Suprapubic skin (tissue), 4 donors: ENCODE measurements around the gene PLXNC1.

Experiments
- EP300 ChIP-seq: sonication (generic); formaldehyde crosslinking; IDR thresholded peaks from one replicate; pipeline ENCODE4 v1.6.1; 2017; ENCODE audit warnings: antibody characterized with exemption
- POLR2AphosphoS5 ChIP-seq, 3 donors: sonication (generic); formaldehyde crosslinking; IDR thresholded peaks; one replicate each; pipeline ENCODE4 v1.6.1; 2017; ENCODE audit warnings: antibody characterized with exemption in 3 of 3
- TF ChIP-seq, protein P1 (sequence below), 2 donors: fragments of 200-600 bp in 1 of 2; fragments of 450-650 bp in 1 of 2; sonication (generic) in 1 of 2; IDR thresholded peaks; one replicate each; pipeline ENCODE4 v1.5.1; 2016 to 2019; ENCODE audit warnings: antibody characterized with exemption in 2 of 2, mild to moderate bottlenecking in 1 of 2, moderate library complexity in 1 of 2

DNA sequence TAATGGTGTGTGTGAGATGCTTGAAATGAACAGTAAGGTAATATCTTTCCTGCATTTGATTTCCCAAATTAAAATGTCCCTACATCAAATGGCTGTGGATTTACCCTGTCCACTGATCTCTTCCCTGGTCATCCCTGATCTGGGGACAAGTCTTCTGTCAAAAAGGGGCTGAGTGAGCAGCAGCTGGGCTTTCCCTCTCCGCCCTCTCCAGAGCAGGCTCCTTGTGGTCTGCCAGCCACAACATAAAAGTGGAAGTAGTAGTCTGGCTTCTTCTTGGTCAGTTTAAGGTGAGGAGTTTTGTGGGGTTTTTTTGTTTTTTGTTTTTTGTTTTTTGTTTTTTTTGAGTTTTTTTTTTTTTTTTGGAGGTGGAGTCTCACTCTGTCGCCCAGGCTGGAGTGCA is 25.2 kb upstream of the PLXNC1 start:
- TF ChIP-seq, protein P1, sequence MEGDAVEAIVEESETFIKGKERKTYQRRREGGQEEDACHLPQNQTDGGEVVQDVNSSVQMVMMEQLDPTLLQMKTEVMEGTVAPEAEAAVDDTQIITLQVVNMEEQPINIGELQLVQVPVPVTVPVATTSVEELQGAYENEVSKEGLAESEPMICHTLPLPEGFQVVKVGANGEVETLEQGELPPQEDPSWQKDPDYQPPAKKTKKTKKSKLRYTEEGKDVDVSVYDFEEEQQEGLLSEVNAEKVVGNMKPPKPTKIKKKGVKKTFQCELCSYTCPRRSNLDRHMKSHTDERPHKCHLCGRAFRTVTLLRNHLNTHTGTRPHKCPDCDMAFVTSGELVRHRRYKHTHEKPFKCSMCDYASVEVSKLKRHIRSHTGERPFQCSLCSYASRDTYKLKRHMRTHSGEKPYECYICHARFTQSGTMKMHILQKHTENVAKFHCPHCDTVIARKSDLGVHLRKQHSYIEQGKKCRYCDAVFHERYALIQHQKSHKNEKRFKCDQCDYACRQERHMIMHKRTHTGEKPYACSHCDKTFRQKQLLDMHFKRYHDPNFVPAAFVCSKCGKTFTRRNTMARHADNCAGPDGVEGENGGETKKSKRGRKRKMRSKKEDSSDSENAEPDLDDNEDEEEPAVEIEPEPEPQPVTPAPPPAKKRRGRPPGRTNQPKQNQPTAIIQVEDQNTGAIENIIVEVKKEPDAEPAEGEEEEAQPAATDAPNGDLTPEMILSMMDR (IDR thresholded peaks at IDR 0.05) = no peak
- TF ChIP-seq POLR2AphosphoS5 (IDR thresholded peaks at IDR 0.05) = no peak
- no peak for TF ChIP-seq EP300
